Activated naive CD4-positive, alpha-beta T cell treated with anti-CD3 and anti-CD28 coated beads for 36 hours (primary cell): ENCODE results near the gene ABCD1. TPM values are rescaled to one million over a fixed set of nuclear protein-coding genes. Genes with fewer than 3 reads are reported as not detected.
"Not testable (repeated sequence)": the region's sequence is repeated elsewhere in the genome, so short reads cannot be mapped to it uniquely, and the experiment has no call there.

Experiments used
- CTCF ChIA-PET: fragments of 350-600 bp; sonication (Branson Sonifier 250); formaldehyde crosslinking; loops from one replicate; lab custom pipeline; 2021; ENCODE audit warnings: antibody characterized with exemption; lab: Charles Lee
- DNase-seq: peaks from one replicate; pipeline ENCODE4 v3.0.0-alpha.2; 2020
- H3K27ac Mint-ChIP-seq: one replicate; pipeline ENCODE4 v1.8.0; 2021; ENCODE audit warnings: mild to moderate bottlenecking, mixed read lengths
- H3K27me3 Mint-ChIP-seq: one replicate; pipeline ENCODE4 v1.8.0; 2021; ENCODE audit warnings: low read depth, mixed read lengths
- H3K36me3 Mint-ChIP-seq: one replicate; pipeline ENCODE4 v1.8.0; 2021; ENCODE audit warnings: low read depth, mixed read lengths
- H3K4me1 Mint-ChIP-seq: one replicate; pipeline ENCODE4 v1.8.0; 2021; ENCODE audit warnings: low read depth, mixed read lengths
- H3K4me3 Mint-ChIP-seq: one replicate; pipeline ENCODE4 v1.8.0; 2021; ENCODE audit warnings: mild to moderate bottlenecking, moderate library complexity, mixed read lengths
- H3K9me3 Mint-ChIP-seq: one replicate; pipeline ENCODE4 v1.8.0; 2021; ENCODE audit warnings: mixed read lengths
- intact Hi-C: fragments of 100-400 bp; cut with micrococcal nuclease; formaldehyde crosslinking; loops from one replicate; pipeline ENCODE4 v1.15.1; 2023
- total RNA-seq, 2 experiments: library from RNA; stranded (reverse); gene quantifications; one replicate each; pipeline ENCODE4 v1.2.3, GENCODE V29; 2021

The ABCD1 gene
- total RNA-seq, 2 experiments from 2014 or later, result 2.5 to 3.4 TPM

GRCh38 chrX:153725039-153725831 lies 579 bp downstream of the ABCD1 start:
- Mint-ChIP-seq H3K27ac (no peak overlapping the region), H3K27me3 (no peaks in the 10 kb centered on the region)

GRCh38 chrX:153725832-153726285 lies 1.2 kb downstream of the ABCD1 start:
- Mint-ChIP-seq H3K4me3 (peak overlapping the region; percentile 32), H3K36me3 (peaks cover 7% of the 10 kb centered on the region), H3K4me1 (peaks cover 25% of the 10 kb centered on the region), H3K27me3 (no peaks in the 10 kb centered on the region), H3K9me3 (no peaks in the 10 kb centered on the region), H3K27ac (no peak overlapping the region)
- no peak for DNase-seq
- intact Hi-C loops, result loop anchor here (2.0 to 5.0 kb wide), 3 partner anchors 13 to 371 kb away; partner anchors contain the start of genes HCFC1 and MECP2
- CTCF ChIA-PET, result interaction anchor here (0.6 kb wide), 1 partner anchor 90 kb away, joined by 3 read pairs; no protein-coding TSS in a partner anchor

More at GRCh38 chrX:153725039-153725831, 579 bp downstream of the ABCD1 start:
- H3K36me3 Mint-ChIP-seq, result peaks cover 7% of the 10 kb centered on the region
- no peak for DNase-seq
- CTCF ChIA-PET, result no interaction called here
- H3K4me3 Mint-ChIP-seq, result peak overlapping the region; percentile 73
- H3K9me3 Mint-ChIP-seq, result no peaks in the 10 kb centered on the region
- intact Hi-C loops, result loop anchor here (2.0 to 5.0 kb wide), 3 partner anchors 14 to 372 kb away; partner anchors contain the start of genes HCFC1 and MECP2
- peaks cover 21% of the 10 kb centered on the region for H3K4me1 Mint-ChIP-seq

GRCh38 chrX:153726286-153727122 lies 1.8 kb downstream of the ABCD1 start:
- Mint-ChIP-seq H3K4me1 (peaks cover 31% of the 10 kb centered on the region), H3K27ac (peak overlapping the region; percentile 36), H3K36me3 (peaks cover 7% of the 10 kb centered on the region), H3K4me3 (peak overlapping the region; percentile 32), H3K9me3 (peaks cover 1% of the 10 kb centered on the region), H3K27me3 (no peaks in the 10 kb centered on the region)
- CTCF ChIA-PET, result interaction anchor here (0.6 kb wide), 1 partner anchor 90 kb away, joined by 3 read pairs; no protein-coding TSS in a partner anchor
- intact Hi-C loops, result loop anchor here (5.0 kb wide), 1 partner anchor 371 kb away; the partner anchor contains the start of gene MECP2
- DNase-seq, result peak; percentile 44

GRCh38 chrX:153727123-153727931 lies 2.7 kb downstream of the ABCD1 start:
- Mint-ChIP-seq H3K4me1 (peaks cover 34% of the 10 kb centered on the region), H3K36me3 (peaks cover 7% of the 10 kb centered on the region), H3K27me3 (no peaks in the 10 kb centered on the region), H3K4me3 (peak overlapping the region; percentile 32), H3K9me3 (peaks cover 2% of the 10 kb centered on the region), H3K27ac (no peak overlapping the region)
- no peak for DNase-seq
- CTCF ChIA-PET, result no interaction called here
- intact Hi-C loops, result loop anchor here (5.0 kb wide), 1 partner anchor 370 kb away; the partner anchor contains the start of gene MECP2

- Mint-ChIP-seq H3K27ac (no peak overlapping the region), H3K4me1 (peaks cover 31% of the 10 kb centered on the region), H3K9me3 (peaks cover 2% of the 10 kb centered on the region), H3K4me3 (no peak overlapping the region), H3K27me3 (no peaks in the 10 kb centered on the region), H3K36me3 (peaks cover 7% of the 10 kb centered on the region)
- CTCF ChIA-PET, result no interaction called here
- no peak for DNase-seq
- intact Hi-C loops, result loop anchor here (5.0 kb wide), 1 partner anchor 369 kb away; the partner anchor contains the start of gene MECP2
Measured at GRCh38 chrX:153728095-153728494, 3.4 kb downstream of the ABCD1 start.

GRCh38 chrX:153728951-153729631 lies 4.4 kb downstream of the ABCD1 start:
- no peak for DNase-seq
- Mint-ChIP-seq H3K9me3 (peaks cover 2% of the 10 kb centered on the region), H3K36me3 (peaks cover 5% of the 10 kb centered on the region), H3K4me1 (peaks cover 31% of the 10 kb centered on the region), H3K27me3 (no peaks in the 10 kb centered on the region), H3K27ac (no peak overlapping the region), H3K4me3 (no peak overlapping the region)
- intact Hi-C loops, result loop anchor here (5.0 kb wide), 1 partner anchor 368 kb away; the partner anchor contains the start of gene MECP2
- CTCF ChIA-PET, result no interaction called here

GRCh38 chrX:153730115-153730514 lies 5.5 kb downstream of the ABCD1 start:
- H3K4me3 Mint-ChIP-seq, CTCF ChIA-PET, H3K27me3 Mint-ChIP-seq, H3K9me3 Mint-ChIP-seq, DNase-seq, H3K36me3 Mint-ChIP-seq, H3K27ac Mint-ChIP-seq, intact Hi-C loops: not testable (repeated sequence)
- H3K4me1 Mint-ChIP-seq, result peaks cover 33% of the 10 kb centered on the region

GRCh38 chrX:153731117-153731844 lies 6.6 kb downstream of the ABCD1 start:
- intact Hi-C loops, result no loop called here
- H3K4me3 Mint-ChIP-seq, result no peak overlapping the region
- H3K9me3 Mint-ChIP-seq, result peaks cover 2% of the 10 kb centered on the region
- peaks cover 35% of the 10 kb centered on the region for H3K4me1 Mint-ChIP-seq
- DNase-seq, result no peak
- peaks cover 5% of the 10 kb centered on the region for H3K36me3 Mint-ChIP-seq
- H3K27ac Mint-ChIP-seq, result peak overlapping the region; percentile 65
- no peaks in the 10 kb centered on the region for H3K27me3 Mint-ChIP-seq
- CTCF ChIA-PET, result no interaction called here

GRCh38 chrX:153731845-153732215 lies 7.2 kb downstream of the ABCD1 start:
- Mint-ChIP-seq H3K4me3 (no peak overlapping the region), H3K36me3 (peaks cover 5% of the 10 kb centered on the region), H3K9me3 (peaks cover 2% of the 10 kb centered on the region), H3K27ac (peak overlapping the region; percentile 65), H3K4me1 (peaks cover 33% of the 10 kb centered on the region), H3K27me3 (no peaks in the 10 kb centered on the region)
- intact Hi-C loops, result no loop called here
- CTCF ChIA-PET, result no interaction called here
- DNase-seq, result no peak

- peaks cover 28% of the 10 kb centered on the region for H3K4me1 Mint-ChIP-seq
- H3K27me3 Mint-ChIP-seq, result no peaks in the 10 kb centered on the region
- no peak for DNase-seq
- H3K4me3 Mint-ChIP-seq, result no peak overlapping the region
- H3K27ac Mint-ChIP-seq, result no peak overlapping the region
- intact Hi-C loops, result no loop called here
- CTCF ChIA-PET, result no interaction called here
- peaks cover 5% of the 10 kb centered on the region for H3K36me3 Mint-ChIP-seq
- H3K9me3 Mint-ChIP-seq, result peaks cover 2% of the 10 kb centered on the region
Measured at GRCh38 chrX:153732401-153732800, 7.7 kb downstream of the ABCD1 start.
